ENCODE measurements around the gene ERN2.
"Not testable (repeated sequence)": the region's sequence is repeated elsewhere in the genome, so short reads cannot be mapped to it uniquely, and the experiment has no call there.

The ERN2 gene

GRCh38 chr16:23748630-23749029 is 35.6 kb upstream of the ERN2 start:
- FAIRE-seq (no peak), DNase-seq (ENCODE audit: insufficient read length, low spot score) (no peak)
- TF ChIP-seq CTCF (IDR thresholded peaks at IDR 0.05; ENCODE audit: insufficient read depth, missing control alignments): no peak

GRCh38 chr16:23745263-23745662 is 32.2 kb upstream of the ERN2 start:
- TF ChIP-seq CTCF (IDR thresholded peaks at IDR 0.05; ENCODE audit: insufficient read depth, missing control alignments): no peak
- DNase-seq (ENCODE audit: insufficient read length, low spot score) (no peak), FAIRE-seq (no peak)

GRCh38 chr16:23742766-23743165 is 29.7 kb upstream of the ERN2 start:
- no peak for TF ChIP-seq CTCF (IDR thresholded peaks at IDR 0.05; ENCODE audit: insufficient read depth, missing control alignments)
- DNase-seq (ENCODE audit: insufficient read length, low spot score): no peak
- no peak for FAIRE-seq

GRCh38 chr16:23741675-23742303 is 28.8 kb upstream of the ERN2 start:
- FAIRE-seq: no peak
- no peak for TF ChIP-seq CTCF (IDR thresholded peaks at IDR 0.05; ENCODE audit: insufficient read depth, missing control alignments)
- DNase-seq (ENCODE audit: insufficient read length, low spot score): no peak

- no peak for TF ChIP-seq CTCF (IDR thresholded peaks at IDR 0.05; ENCODE audit: insufficient read depth, missing control alignments)
- FAIRE-seq (no peak), DNase-seq (ENCODE audit: insufficient read length, low spot score) (no peak)
Observed at GRCh38 chr16:23739516-23739915, 26.5 kb upstream of the ERN2 start.

- not testable (repeated sequence) for FAIRE-seq; DNase-seq (ENCODE audit: insufficient read length, low spot score)
Observed at GRCh38 chr16:23737423-23738028, 24.5 kb upstream of the ERN2 start.

GRCh38 chr16:23734176-23734893 is 21.3 kb upstream of the ERN2 start:
- FAIRE-seq (no peak), DNase-seq (ENCODE audit: insufficient read length, low spot score) (no peak)
- no peak for TF ChIP-seq CTCF (IDR thresholded peaks at IDR 0.05; ENCODE audit: insufficient read depth, missing control alignments)
